A549 (cell line): Measurements from ENCODE around the gene SRGAP1. TPM values are rescaled to one million over a fixed set of nuclear protein-coding genes. Genes with fewer than 3 reads are reported as not detected.

Source experiments
- ATAC-seq, 2 experiments: fragments of 200-7000 bp in 1 of 2; fragments of >200 bp in 1 of 2; cut with Nextera tagmentation in 1 of 2; cut with Tn5 transposase in 1 of 2; 3 replicates each; pipeline versions ENCODE4 v1.8.0 to v1.9.1; 2018 to 2020; ENCODE audit warnings: mild to moderate bottlenecking in 1 of 2, moderate library complexity in 1 of 2
- CTCF ChIA-PET: fragments of 300-600 bp; sonication (Branson Sonifier 250); formaldehyde crosslinking; extraction: SDS; loops from one replicate; lab custom pipeline; 2021; ENCODE audit warnings: antibody characterized with exemption, inconsistent platforms; lab: Yijun Ruan, JAX
- POLR2A ChIA-PET: fragments of 350-600 bp; formaldehyde crosslinking; extraction: SDS; loops from one replicate; lab custom pipeline; 2021; ENCODE audit warnings: antibody characterized with exemption, inconsistent platforms; lab: Yijun Ruan, JAX
- DNase-seq, 2 experiments: peaks; one replicate each; pipeline versions ENCODE4 v3.0.0 to v3.0.0-alpha.2; 2011 to 2016; ENCODE audit warnings: low read depth in 1 of 2, low spot score in 1 of 2
- FAIRE-seq: peaks from 2 replicates; lab custom pipeline; 2011; peaks lifted over from hg19 to GRCh38; lab: Jason Lieb, UNC
- H3K27ac ChIP-seq, 2 experiments: fragments of >200 bp; sonication (Bioruptor Twin); formaldehyde crosslinking; 3 replicates each; pipeline ENCODE4 v1.5.1; 2016 to 2017
- H3K4me1 ChIP-seq: fragments of >200 bp; sonication (Bioruptor Twin); formaldehyde crosslinking; 3 replicates; pipeline ENCODE4 v1.6.1; 2016
- H3K4me2 ChIP-seq: fragments of >200 bp; sonication (Bioruptor Twin); formaldehyde crosslinking; 3 replicates; pipeline ENCODE4 v1.6.1; 2016
- H3K4me3 ChIP-seq: fragments of >200 bp; sonication (Bioruptor Twin); formaldehyde crosslinking; 3 replicates; pipeline ENCODE4 v1.5.1; 2016
- H3K9me3 ChIP-seq: fragments of >200 bp; sonication (Bioruptor Twin); formaldehyde crosslinking; 3 replicates; pipeline ENCODE4 v1.6.1; 2016
- BCL3 ChIP-seq: fragments of >200 bp; sonication (Bioruptor Twin); formaldehyde crosslinking; IDR thresholded peaks from 3 replicates; pipeline ENCODE4 v1.6.1; 2016
- CBX2 ChIP-seq: fragments of 200-600 bp; sonication (generic); IDR thresholded peaks from 2 replicates; pipeline ENCODE4 v1.6.1; 2016; ENCODE audit warnings: low read depth, mild to moderate bottlenecking, borderline replicate concordance
- CBX8 ChIP-seq: fragments of 200-600 bp; sonication (generic); IDR thresholded peaks from 2 replicates; pipeline ENCODE4 v1.6.1; 2016
- CEBPB ChIP-seq, 2 experiments: fragments of >200 bp in 1 of 2; sonication (Bioruptor Twin) in 1 of 2; formaldehyde crosslinking in 1 of 2; IDR thresholded peaks; 2 replicates each; pipeline ENCODE4 v1.6.1; 2012 to 2016
- CHD2 ChIP-seq: fragments of 150-350 bp; IDR thresholded peaks from 2 replicates; pipeline ENCODE4 v1.6.1; 2014; ENCODE audit warnings: low read length; ENCODE audit not compliant: partially characterized antibody
- EHMT2 ChIP-seq: fragments of 200-600 bp; sonication (generic); IDR thresholded peaks from 2 replicates; pipeline ENCODE4 v1.6.1; 2016; ENCODE audit warnings: antibody characterized with exemption, low read depth, mild to moderate bottlenecking, moderate library complexity
- ESRRA ChIP-seq: fragments of 150-350 bp; IDR thresholded peaks from 2 replicates; pipeline ENCODE4 v1.6.1; 2014; ENCODE audit warnings: mild to moderate bottlenecking, low read length, borderline replicate concordance
- FOSB ChIP-seq: fragments of 250-450 bp; sonication (Bioruptor Pico); IDR thresholded peaks from 2 replicates; pipeline ENCODE4 v1.5.0; 2020; ENCODE audit warnings: mild to moderate bottlenecking, moderate library complexity
- FOXS1 ChIP-seq: fragments of 250-450 bp; sonication (Bioruptor Pico); IDR thresholded peaks from 2 replicates; pipeline ENCODE4 v1.5.0; 2020; ENCODE audit warnings: mild to moderate bottlenecking, moderate library complexity
- HDAC2 ChIP-seq: fragments of 200-600 bp; sonication (generic); IDR thresholded peaks from 2 replicates; pipeline ENCODE4 v1.6.1; 2016
- HMGXB4 ChIP-seq: fragments of 250-450 bp; sonication (Bioruptor Pico); IDR thresholded peaks from 2 replicates; pipeline ENCODE4 v1.5.0; 2021; ENCODE audit warnings: mild to moderate bottlenecking, moderate library complexity, borderline replicate concordance
- HOXB13 ChIP-seq: fragments of 250-450 bp; sonication (Bioruptor Pico); IDR thresholded peaks from 2 replicates; pipeline ENCODE4 v1.5.0; 2020; ENCODE audit warnings: low read depth, mild to moderate bottlenecking, moderate library complexity
- MYC ChIP-seq: IDR thresholded peaks from 2 replicates; pipeline ENCODE4 v1.6.1; 2012; ENCODE audit warnings: mild to moderate bottlenecking, inconsistent platforms, low read length, improper control_type of control experiment, borderline replicate concordance
- NPAS2 ChIP-seq: fragments of 250-450 bp; sonication (Bioruptor Pico); IDR thresholded peaks from 2 replicates; pipeline ENCODE4 v1.8.0; 2022; ENCODE audit warnings: mild to moderate bottlenecking, moderate library complexity, borderline replicate concordance
- POLR2A ChIP-seq: IDR thresholded peaks from 2 replicates; pipeline ENCODE4 v1.6.1; 2012; ENCODE audit warnings: mild to moderate bottlenecking, low read length
- POLR2AphosphoS2 ChIP-seq: conservative IDR thresholded peaks from 2 replicates; pipeline ENCODE4 v1.6.1; 2012; ENCODE audit warnings: low read length, improper control_type of control experiment, inconsistent platforms
- RAD21 ChIP-seq, 2 experiments: fragments of >200 bp in 1 of 2; sonication (Bioruptor Twin) in 1 of 2; formaldehyde crosslinking in 1 of 2; IDR thresholded peaks in 1 of 2; conservative IDR thresholded peaks in 1 of 2; 2 replicates in 1 of 2; 3 replicates in 1 of 2; pipeline ENCODE4 v1.6.1; 2012 to 2018; ENCODE audit warnings: inconsistent platforms in 1 of 2
- REST ChIP-seq: fragments of 200-600 bp; sonication (generic); IDR thresholded peaks from 2 replicates; pipeline ENCODE4 v1.6.1; 2016; ENCODE audit warnings: antibody characterized with exemption, mild to moderate bottlenecking, moderate library complexity
- RFX5 ChIP-seq: fragments of 450-650 bp; IDR thresholded peaks from 2 replicates; pipeline ENCODE4 v1.7.1; 2014; ENCODE audit warnings: antibody characterized with exemption, mild to moderate bottlenecking, moderate library complexity
- SMC3 ChIP-seq: fragments of >200 bp; sonication (Bioruptor Twin); formaldehyde crosslinking; IDR thresholded peaks from 3 replicates; pipeline ENCODE4 v1.6.1; 2018; ENCODE audit warnings: inconsistent platforms
- SREBF2 ChIP-seq: fragments of 450-650 bp; IDR thresholded peaks from 2 replicates; pipeline ENCODE4 v1.6.1; 2014; ENCODE audit warnings: mild to moderate bottlenecking, moderate library complexity
- TFCP2L1 ChIP-seq: fragments of 250-450 bp; sonication (Bioruptor Pico); IDR thresholded peaks from 2 replicates; pipeline ENCODE4 v1.5.0; 2021; ENCODE audit warnings: mild to moderate bottlenecking
- TP53 ChIP-seq: fragments of 250-450 bp; sonication (Bioruptor Pico); IDR thresholded peaks from 2 replicates; pipeline ENCODE4 v1.5.0; 2021; ENCODE audit warnings: mild to moderate bottlenecking, moderate library complexity
- ZFP36 ChIP-seq: fragments of 450-650 bp; IDR thresholded peaks from 2 replicates; pipeline ENCODE4 v1.6.1; 2014; ENCODE audit warnings: borderline replicate concordance; ENCODE audit not compliant: partially characterized antibody
- WGBS: methylation state at CpG from one replicate; pipeline ENCODE4 v1.1.6; 2017; ENCODE audit errors: missing lambda C conversion rate; 5-methylcytosine and 5-hydroxymethylcytosine counted together
- polyA plus RNA-seq, 4 experiments: library from polyadenylated mRNA; depleted of rRNA in 3 of 4; stranded (reverse); fragments of >200 nt; fragmentation: RNase III in 1 of 4; extraction: RNeasy Plus Mini Kit Qiagen cat#74134 plus additional on column Dnase treatment in 1 of 4; gene quantifications; 2 replicates in 3 of 4; 3 replicates in 1 of 4; pipeline ENCODE4 v1.2.3, GENCODE V29; 2011 to 2017

SRGAP1 gene
- polyA plus RNA-seq, 2 of the 4 experiments (the other 2 are of a cell fraction) = 7.9 to 22.9 TPM

- 85% methylated on average over 1 of the region's 1 CpG for WGBS
- no peak for DNase-seq
- Histone ChIP-seq H3K4me1 (peaks cover 78% of the 10 kb centered on the region), H3K9me3 (no peaks in the 10 kb centered on the region), H3K27ac (peak overlapping the region in 1 of 2 experiments; percentile 48; a peak in 4 of 6 replicates), H3K4me2 (peak overlapping the region; percentile 77), H3K4me3 (no peak overlapping the region)
- ChIA-PET CTCF (no interaction called here), POLR2A (no interaction called here)
- TF ChIP-seq CBX8 = no peak
- TF ChIP-seq NPAS2 (CRISPR knock-in tag) = no peak
- no peak for TF ChIP-seq HDAC2
- no peak for TF ChIP-seq FOSB (CRISPR knock-in tag)
- TF ChIP-seq FOXS1 (CRISPR knock-in tag) = no peak
- no peak for TF ChIP-seq RAD21 (conservative IDR thresholded peaks at IDR 0.05 in 1 of 2, IDR thresholded peaks at IDR 0.05 in 1 of 2)
- no peak for TF ChIP-seq POLR2AphosphoS2
- no peak for TF ChIP-seq ESRRA
- no peak for TF ChIP-seq POLR2A
- TF ChIP-seq SMC3 = no peak
- FAIRE-seq = no peak
- no peak for ATAC-seq
Measured at GRCh38 chr12:63849106-63849620, 4.7 kb downstream of the SRGAP1 start.

- H3K4me2 ChIP-seq = peak overlapping the region; percentile 77
- WGBS = 82% methylated on average over 4 of the region's 4 CpGs
Measured at GRCh38 chr12:63849641-63850040, 5.1 kb downstream of the SRGAP1 start.

GRCh38 chr12:63853978-63854377, 9.5 kb downstream of the SRGAP1 start:
- Histone ChIP-seq H3K4me2 (peak overlapping the region; percentile 44), H3K4me1 (peaks cover 69% of the 10 kb centered on the region), H3K9me3 (no peaks in the 10 kb centered on the region), H3K27ac (peak overlapping the region; percentile 30 to 66), H3K4me3 (no peak overlapping the region)
- ATAC-seq (no peak), DNase-seq (no peak), FAIRE-seq (no peak)
- CTCF ChIA-PET = interaction anchor here (4.2 kb wide), 1 partner anchor 9 kb away, joined by 33 read pairs; the partner anchor contains the start of gene SRGAP1
- POLR2A ChIA-PET = no interaction called here
- TF ChIP-seq MYC = no peak
- no peak for TF ChIP-seq SREBF2
- no peak for TF ChIP-seq NPAS2 (CRISPR knock-in tag)
- no peak for TF ChIP-seq RFX5
- TF ChIP-seq TP53 (CRISPR knock-in tag) = no peak
- no peak for TF ChIP-seq HOXB13
- TF ChIP-seq REST = no peak
- no peak for TF ChIP-seq TFCP2L1
- no peak for TF ChIP-seq BCL3
- no peak for TF ChIP-seq CBX2
- no peak for TF ChIP-seq POLR2A
- TF ChIP-seq EHMT2 = no peak
- TF ChIP-seq CHD2 = no peak
- TF ChIP-seq HMGXB4 = no peak
- no peak for TF ChIP-seq ZFP36

More at GRCh38 chr12:63849641-63850040, 5.1 kb downstream of the SRGAP1 start:
- Histone ChIP-seq H3K27ac (peak overlapping the region; percentile 28 to 58; a peak in 4 of 6 replicates), H3K4me3 (no peak overlapping the region), H3K4me1 (peaks cover 78% of the 10 kb centered on the region), H3K9me3 (no peaks in the 10 kb centered on the region)
- no peak for DNase-seq
- POLR2A ChIA-PET = no interaction called here
- TF ChIP-seq CEBPB (IDR thresholded peaks at IDR 0.05) (peak in 1 of 2 experiments; percentile 8; a peak in 1 of 4 replicates), BCL3 (no peak), NPAS2 (CRISPR knock-in tag) (no peak), HDAC2 (no peak), ESRRA (no peak)
- CTCF ChIA-PET = interaction anchor here (0.6 to 0.8 kb wide), 3 partner anchors 50 to 582 kb away, joined by 3 to 5 read pairs (median 3); no protein-coding TSS in a partner anchor
- ATAC-seq = no peak
- no peak for FAIRE-seq
